GM18858 (cell line): ENCODE data around the gene NPPB.

Source experiments
- ATAC-seq: cut with Tn5 transposase; IDR thresholded peaks from one replicate; pipeline ENCODE4 v1.9.1; 2021; ENCODE audit not compliant: unreplicated experiment

Gene NPPB

DNA sequence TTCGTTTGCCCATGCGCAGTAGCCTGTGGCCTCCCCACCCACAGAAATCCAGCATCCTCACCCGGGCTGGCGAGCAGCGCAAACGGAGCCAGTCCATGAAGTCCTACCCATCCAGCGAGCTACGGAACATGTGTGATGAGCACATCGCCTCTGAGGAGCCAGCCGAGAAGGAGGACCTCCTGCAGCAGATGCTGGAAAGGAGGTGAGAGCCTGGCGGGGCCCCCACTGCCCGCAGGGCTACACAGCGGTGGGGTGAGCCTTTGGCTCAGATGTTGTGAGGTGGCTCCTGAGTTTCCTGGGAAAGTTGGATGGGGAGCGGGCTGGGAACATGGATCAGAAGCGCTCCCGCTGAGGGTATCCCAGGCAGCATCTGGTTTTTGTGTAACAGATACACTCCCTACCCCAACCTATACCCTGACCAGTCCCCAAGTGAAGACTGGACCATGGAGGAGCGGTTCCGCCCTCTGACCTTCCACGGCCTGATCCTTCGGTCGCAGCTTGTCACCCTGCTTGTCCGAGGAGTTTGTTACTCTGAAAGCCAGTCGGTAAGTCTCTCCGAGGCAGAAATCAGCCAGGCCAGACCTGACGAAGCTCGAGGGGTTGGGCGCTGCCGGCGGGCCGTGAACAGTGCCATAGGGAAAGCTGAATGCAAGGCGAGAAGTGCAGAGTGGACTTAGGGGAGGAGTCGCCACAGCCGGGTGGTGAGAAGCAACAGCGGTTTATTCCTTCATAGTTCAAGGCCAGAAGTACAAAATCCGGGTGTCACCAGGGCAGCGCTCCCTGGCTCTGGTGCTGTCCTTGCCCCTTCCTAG is 21.6 kb downstream of the NPPB start:
- no peak for ATAC-seq

DNA sequence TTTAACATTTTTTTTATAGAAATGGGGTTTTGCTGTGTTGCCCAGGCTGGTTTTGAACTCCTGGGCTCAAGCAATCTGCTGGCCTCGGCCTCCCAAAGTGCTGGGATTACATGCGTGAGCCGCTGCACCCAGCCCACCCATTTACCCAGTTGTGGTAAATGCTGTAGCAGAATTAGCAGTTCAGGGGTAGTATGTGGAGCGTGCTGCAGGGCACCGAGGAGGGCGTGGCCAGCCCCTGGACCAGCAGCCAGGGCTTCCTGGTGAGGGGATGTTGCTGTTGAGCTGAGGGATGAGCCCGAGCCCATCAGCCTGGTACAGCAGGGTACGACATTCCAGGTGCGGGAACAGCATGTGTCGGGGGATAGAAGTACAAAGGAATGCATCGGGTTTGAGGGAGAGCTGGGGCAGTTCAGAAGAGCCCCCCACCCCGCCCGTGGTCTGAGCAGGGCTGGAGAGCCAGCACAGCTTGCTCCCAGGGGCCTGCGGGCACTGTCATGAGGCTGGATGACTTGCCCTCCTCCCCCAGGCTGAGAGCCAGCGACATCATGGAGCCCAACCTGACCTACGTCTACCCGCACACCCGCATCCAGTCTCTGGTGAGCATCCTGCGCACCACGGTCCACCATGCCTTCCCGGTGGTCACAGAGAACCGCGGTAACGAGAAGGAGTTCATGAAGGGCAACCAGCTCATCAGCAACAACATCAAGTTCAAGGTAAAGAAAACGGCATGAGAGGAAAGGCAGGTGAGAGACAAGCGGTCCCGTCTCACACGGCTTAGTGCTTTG is 23.1 kb downstream of the NPPB start:
- ATAC-seq, result no peak

GRCh38 chr1:11833900-11834299 is 24.8 kb downstream of the NPPB start:
- ATAC-seq, result no peak

DNA sequence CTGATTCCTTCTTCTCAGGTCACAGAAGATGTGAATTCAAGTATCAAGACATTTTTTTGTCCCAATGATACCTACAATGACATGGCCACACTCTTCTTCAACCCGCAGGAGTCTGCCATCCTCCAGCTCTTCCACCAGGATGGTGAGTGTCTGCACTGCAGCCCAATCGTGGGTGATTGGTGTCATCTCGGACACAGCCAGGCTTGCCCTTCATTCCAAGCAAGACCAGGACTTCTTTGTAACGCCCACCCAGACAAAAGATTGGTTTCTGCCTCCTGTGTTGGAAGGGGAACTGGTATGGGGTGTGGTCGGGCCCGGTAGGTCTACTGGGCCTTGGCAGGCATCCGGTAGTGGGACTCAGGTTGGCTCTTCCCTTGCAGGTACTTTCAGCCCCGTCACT is 25.2 kb downstream of the NPPB start:
- no peak for ATAC-seq

- ATAC-seq, result no peak
Observed at GRCh38 chr1:11831945-11832725, 26.6 kb downstream of the NPPB start.

DNA sequence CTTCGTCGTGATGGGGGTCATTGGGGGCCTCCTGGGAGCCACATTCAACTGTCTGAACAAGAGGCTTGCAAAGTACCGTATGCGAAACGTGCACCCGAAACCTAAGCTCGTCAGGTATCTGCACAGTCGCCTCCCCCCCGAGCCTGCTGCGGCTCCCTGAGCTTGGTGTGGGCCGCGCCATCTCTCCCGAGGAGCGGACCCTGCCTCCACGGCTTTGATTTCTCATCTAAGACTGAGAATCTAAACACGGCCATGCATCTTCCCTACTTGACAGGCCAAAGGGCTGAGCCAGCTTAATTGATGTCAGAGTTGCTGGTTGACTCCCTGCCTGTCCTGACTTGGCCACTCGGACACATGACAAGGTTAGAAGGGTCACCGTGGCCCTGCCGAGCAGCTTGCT is 30.2 kb downstream of the NPPB start:
- no peak for ATAC-seq

DNA sequence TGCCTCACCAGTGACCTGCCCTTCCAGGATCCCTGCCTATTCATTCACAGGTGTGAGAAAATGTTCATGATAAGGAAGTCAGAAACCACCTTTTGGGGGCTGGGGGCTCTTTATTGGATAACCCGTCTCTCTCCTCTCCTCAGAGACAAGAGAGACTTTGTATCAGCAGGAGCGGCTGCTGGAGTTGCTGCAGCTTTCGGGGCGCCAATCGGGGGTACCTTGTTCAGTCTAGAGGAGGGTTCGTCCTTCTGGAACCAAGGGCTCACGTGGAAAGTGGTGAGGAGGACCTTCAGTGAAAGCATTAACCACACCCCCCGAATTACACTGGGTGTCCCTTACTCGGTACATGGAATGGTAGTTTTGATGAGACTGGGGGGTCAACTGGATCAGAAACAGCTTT is 31.8 kb downstream of the NPPB start:
- ATAC-seq, result no peak

DNA sequence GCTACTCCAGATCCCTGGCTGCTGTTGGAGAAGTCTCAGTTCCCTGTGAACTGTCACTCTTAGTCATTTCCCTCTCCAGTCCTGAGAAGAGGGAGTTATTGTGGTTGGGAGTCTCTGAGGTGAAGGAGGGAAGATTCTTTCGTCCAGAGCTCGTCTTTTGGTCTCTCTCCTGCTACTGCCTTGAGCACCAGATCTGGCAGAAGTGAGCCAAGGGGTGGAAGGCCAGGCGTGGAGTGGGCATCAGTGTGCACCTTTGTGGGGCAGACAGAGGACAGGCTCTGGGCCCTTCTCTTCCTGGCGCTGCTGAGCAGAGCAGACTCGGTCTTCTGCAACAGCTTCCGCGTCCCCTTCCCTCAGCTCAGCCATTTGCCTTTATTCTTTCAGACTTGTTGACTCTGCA is 33.6 kb downstream of the NPPB start:
- ATAC-seq, result no peak

- ATAC-seq, result no peak
Observed at GRCh38 chr1:11823366-11824137, 35.2 kb downstream of the NPPB start.

DNA sequence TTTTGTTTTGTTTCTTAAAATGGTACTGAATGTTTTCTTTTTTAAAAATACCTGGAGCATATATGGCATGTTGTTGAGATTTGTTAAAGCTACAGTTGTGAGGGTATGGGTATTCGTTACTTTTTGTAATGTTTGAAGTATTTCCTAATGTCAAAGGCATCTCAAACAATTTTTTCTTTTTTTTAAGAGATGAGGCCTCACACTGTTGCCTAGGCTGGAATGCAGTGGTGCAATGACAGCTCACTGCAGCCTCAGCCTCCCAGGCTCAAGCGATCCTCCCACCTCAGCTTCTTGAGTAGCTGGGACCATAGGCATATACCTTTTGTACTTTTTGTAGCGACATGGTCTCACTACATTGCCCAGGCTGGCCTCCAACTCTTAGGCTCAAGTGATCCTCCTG is 36.7 kb downstream of the NPPB start:
- no peak for ATAC-seq

DNA sequence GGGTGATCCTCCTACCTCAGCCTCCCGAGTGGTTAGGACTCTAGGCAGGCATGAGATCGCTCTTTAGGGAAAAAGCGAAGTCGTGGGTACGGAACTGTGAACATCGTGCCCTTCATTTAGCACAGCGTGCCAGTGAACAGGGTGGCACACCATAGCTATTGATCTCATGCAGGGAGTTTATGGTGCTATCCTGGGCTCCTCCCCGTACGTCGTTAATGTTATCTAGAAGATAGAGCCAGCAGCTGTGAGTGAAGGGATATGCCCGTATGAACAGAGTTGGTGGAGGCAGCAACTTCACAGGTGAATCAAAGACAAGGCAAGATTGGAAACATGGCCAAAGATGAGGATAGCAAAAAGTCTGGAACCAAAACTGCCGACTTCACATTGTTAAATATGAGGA is 41.6 kb downstream of the NPPB start:
- ATAC-seq, result no peak

- ATAC-seq, result no peak
Observed at GRCh38 chr1:11813021-11813420, 45.7 kb downstream of the NPPB start.
